Body of pancreas (tissue), 4 donors: Measurements from ENCODE around the gene MAP3K5.

Experiments used
- POLR2A ChIP-seq, 3 donors: fragments of 450-650 bp; IDR thresholded peaks; one replicate each; pipeline ENCODE4 v1.6.1; 2016; ENCODE audit warnings: antibody characterized with exemption in 3 of 3, mild to moderate bottlenecking in 2 of 3
- TF ChIP-seq, protein P1 (sequence below), 7 experiments: fragments of 450-650 bp in 4 of 7; fragments of 200-600 bp in 3 of 7; sonication (generic) in 3 of 7; IDR thresholded peaks; one replicate each; pipeline ENCODE4 v1.5.1; 2016 to 2019; ENCODE audit warnings: antibody characterized with exemption in 7 of 7

DNA sequence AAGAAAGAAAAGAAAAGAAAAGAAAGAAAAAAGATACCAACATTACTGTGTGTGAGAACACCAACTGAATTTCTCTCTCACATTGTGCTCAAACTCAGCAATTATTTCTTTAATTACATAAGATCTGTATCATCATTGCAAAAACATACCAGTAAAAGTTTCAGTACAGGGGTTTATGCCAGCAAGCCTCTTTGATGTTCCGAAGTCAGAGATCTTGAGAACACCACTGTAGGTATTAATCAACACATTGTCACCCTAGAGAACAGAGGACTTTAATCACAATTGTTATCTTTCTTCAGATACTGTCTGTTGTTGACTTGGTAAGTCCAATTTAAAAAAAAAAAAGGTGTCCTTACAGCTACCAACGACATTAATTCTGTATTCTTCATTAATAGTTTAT lies 181.1 kb downstream of the MAP3K5 start:
- no peak for TF ChIP-seq POLR2A (IDR thresholded peaks at IDR 0.05)
- TF ChIP-seq, protein P1, sequence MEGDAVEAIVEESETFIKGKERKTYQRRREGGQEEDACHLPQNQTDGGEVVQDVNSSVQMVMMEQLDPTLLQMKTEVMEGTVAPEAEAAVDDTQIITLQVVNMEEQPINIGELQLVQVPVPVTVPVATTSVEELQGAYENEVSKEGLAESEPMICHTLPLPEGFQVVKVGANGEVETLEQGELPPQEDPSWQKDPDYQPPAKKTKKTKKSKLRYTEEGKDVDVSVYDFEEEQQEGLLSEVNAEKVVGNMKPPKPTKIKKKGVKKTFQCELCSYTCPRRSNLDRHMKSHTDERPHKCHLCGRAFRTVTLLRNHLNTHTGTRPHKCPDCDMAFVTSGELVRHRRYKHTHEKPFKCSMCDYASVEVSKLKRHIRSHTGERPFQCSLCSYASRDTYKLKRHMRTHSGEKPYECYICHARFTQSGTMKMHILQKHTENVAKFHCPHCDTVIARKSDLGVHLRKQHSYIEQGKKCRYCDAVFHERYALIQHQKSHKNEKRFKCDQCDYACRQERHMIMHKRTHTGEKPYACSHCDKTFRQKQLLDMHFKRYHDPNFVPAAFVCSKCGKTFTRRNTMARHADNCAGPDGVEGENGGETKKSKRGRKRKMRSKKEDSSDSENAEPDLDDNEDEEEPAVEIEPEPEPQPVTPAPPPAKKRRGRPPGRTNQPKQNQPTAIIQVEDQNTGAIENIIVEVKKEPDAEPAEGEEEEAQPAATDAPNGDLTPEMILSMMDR (IDR thresholded peaks at IDR 0.05): no peak
